GM20431 (cell line): Measurements from ENCODE around the gene TAOK2.

Source experiments
- in situ Hi-C: fragments of 300-500 bp; cut with MseI, MboI; formaldehyde crosslinking; loops from one replicate; pipeline ENCODE4 v1.15.0; 2020; ENCODE audit warnings: low sequenced_read_pairs; ENCODE audit not compliant: unreplicated experiment

Gene TAOK2

GRCh38 chr16:30015450-30015849 lies 41.8 kb downstream of the TAOK2 start:
- in situ Hi-C loops = loop anchor here (25.0 kb wide), 2 partner anchors 178 to 328 kb away; partner anchors contain the start of gene QPRT

- in situ Hi-C loops = loop anchor here (25.0 kb wide), 2 partner anchors 179 to 329 kb away; partner anchors contain the start of gene QPRT
These were observed 43.0 kb downstream of the TAOK2 start for GRCh38 chr16:30016555-30017276.

GRCh38 chr16:30017277-30017656 lies 43.6 kb downstream of the TAOK2 start:
- in situ Hi-C loops = loop anchor here (25.0 kb wide), 2 partner anchors 180 to 330 kb away; partner anchors contain the start of gene QPRT

- in situ Hi-C loops = loop anchor here (25.0 kb wide), 2 partner anchors 181 to 331 kb away; partner anchors contain the start of gene QPRT
These were observed 44.3 kb downstream of the TAOK2 start for GRCh38 chr16:30017937-30018336.

- in situ Hi-C loops = loop anchor here (25.0 kb wide), 2 partner anchors 181 to 331 kb away; partner anchors contain the start of gene QPRT
These were observed 45.1 kb downstream of the TAOK2 start for GRCh38 chr16:30018731-30019158.

GRCh38 chr16:30022887-30023286 lies 49.2 kb downstream of the TAOK2 start, which contains the start of gene C16orf92:
C16orf92 (plus strand) TSS chr16:30023198; CDS start chr16:30023341, 143 bp downstream.
- in situ Hi-C loops = loop anchor here (25.0 kb wide), 2 partner anchors 186 to 336 kb away; partner anchors contain the start of gene QPRT

- in situ Hi-C loops = loop anchor here (25.0 kb wide), 2 partner anchors 186 to 336 kb away; partner anchors contain the start of gene QPRT
These were observed 49.9 kb downstream of the TAOK2 start for GRCh38 chr16:30023586-30023985.

GRCh38 chr16:30024451-30024850 lies 50.8 kb downstream of the TAOK2 start:
- in situ Hi-C loops = loop anchor here (25.0 kb wide), 2 partner anchors 187 to 337 kb away; partner anchors contain the start of gene QPRT

GRCh38 chr16:30025156-30025555 lies 51.5 kb downstream of the TAOK2 start:
- in situ Hi-C loops = no loop called here

GRCh38 chr16:30025574-30025973 lies 51.9 kb downstream of the TAOK2 start:
- in situ Hi-C loops = no loop called here

GRCh38 chr16:30026449-30026848 lies 52.8 kb downstream of the TAOK2 start:
- in situ Hi-C loops = no loop called here

GRCh38 chr16:30027588-30028437 lies 54.1 kb downstream of the TAOK2 start:
- in situ Hi-C loops = no loop called here

GRCh38 chr16:30028438-30029076 lies 54.9 kb downstream of the TAOK2 start:
- in situ Hi-C loops = no loop called here

GRCh38 chr16:30030011-30030685 lies 56.5 kb downstream of the TAOK2 start:
- in situ Hi-C loops = no loop called here

GRCh38 chr16:30030841-30031413 lies 57.3 kb downstream of the TAOK2 start, which contains the start of gene TLCD3B:
TLCD3B (minus strand) TSS chr16:30031271; CDS start chr16:30030527, 744 bp downstream.
- in situ Hi-C loops = no loop called here

- in situ Hi-C loops = no loop called here
These were observed 57.8 kb downstream of the TAOK2 start for GRCh38 chr16:30031477-30031918.

GRCh38 chr16:30032083-30032819 lies 58.6 kb downstream of the TAOK2 start:
- in situ Hi-C loops = no loop called here

- in situ Hi-C loops = no loop called here
These were observed 59.6 kb downstream of the TAOK2 start for GRCh38 chr16:30033270-30033669.
